GM21576 (cell line): ENCODE measurements around the gene TAS2R13.

Source experiments
- ATAC-seq: cut with Tn5 transposase; IDR thresholded peaks from one replicate; pipeline ENCODE4 v1.9.1; 2021; ENCODE audit warnings: mild to moderate bottlenecking, moderate library complexity; ENCODE audit not compliant: unreplicated experiment

Gene TAS2R13, protein sequence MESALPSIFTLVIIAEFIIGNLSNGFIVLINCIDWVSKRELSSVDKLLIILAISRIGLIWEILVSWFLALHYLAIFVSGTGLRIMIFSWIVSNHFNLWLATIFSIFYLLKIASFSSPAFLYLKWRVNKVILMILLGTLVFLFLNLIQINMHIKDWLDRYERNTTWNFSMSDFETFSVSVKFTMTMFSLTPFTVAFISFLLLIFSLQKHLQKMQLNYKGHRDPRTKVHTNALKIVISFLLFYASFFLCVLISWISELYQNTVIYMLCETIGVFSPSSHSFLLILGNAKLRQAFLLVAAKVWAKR

GRCh38 chr12:10909462-10909861 lies at the start of gene TAS2R13:
TSS of gene TAS2R13 (minus strand) at chr12:10909562. CDS start at chr12:10909298, 264 bp downstream.
- ATAC-seq = no peak

- no peak for ATAC-seq
Measured at GRCh38 chr12:10957741-10958140, 48.4 kb upstream of the TAS2R13 start.

DNA sequence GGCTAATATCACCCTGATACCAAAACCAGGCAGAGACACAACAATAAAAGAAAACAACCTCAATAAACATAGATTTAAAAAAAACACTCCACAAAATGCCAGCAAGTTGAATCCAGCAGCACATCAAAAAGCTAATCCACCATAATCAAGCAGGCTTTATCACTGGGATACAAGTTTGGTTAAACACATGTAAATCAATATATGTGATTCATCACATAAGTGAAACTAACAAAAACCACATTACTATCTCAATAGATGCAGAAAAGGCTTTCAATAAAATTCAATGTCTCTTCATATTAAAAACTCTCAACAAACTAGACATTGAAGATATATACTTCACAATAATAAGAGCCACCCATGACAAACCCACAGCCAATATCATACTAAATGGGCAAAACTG lies 46.7 kb upstream of the TAS2R13 start:
- no peak for ATAC-seq

GRCh38 chr12:10952645-10953044 lies 43.3 kb upstream of the TAS2R13 start:
- no peak for ATAC-seq

GRCh38 chr12:10943167-10943566 lies 33.8 kb upstream of the TAS2R13 start:
- no peak for ATAC-seq

GRCh38 chr12:10941916-10942607 lies 32.7 kb upstream of the TAS2R13 start:
- no peak for ATAC-seq

DNA sequence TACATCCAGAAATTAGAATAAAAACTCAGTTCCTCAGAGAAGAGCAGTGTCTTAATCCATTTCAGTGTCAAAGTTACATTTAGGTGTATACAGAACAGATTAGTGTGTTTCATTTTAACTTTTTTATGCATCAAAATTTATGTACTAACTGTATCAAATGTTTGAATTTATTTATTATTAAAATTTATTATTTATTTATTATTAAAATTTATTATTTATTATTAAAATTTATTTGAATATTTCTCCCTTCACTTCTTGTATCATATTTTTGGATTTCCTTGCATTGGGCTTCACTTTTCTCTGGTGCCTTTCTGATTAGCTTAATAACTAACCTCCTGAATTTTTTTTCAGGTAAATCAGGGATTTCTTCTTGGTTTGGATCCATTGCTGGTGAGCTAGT lies 32.0 kb upstream of the TAS2R13 start:
- no peak for ATAC-seq

DNA sequence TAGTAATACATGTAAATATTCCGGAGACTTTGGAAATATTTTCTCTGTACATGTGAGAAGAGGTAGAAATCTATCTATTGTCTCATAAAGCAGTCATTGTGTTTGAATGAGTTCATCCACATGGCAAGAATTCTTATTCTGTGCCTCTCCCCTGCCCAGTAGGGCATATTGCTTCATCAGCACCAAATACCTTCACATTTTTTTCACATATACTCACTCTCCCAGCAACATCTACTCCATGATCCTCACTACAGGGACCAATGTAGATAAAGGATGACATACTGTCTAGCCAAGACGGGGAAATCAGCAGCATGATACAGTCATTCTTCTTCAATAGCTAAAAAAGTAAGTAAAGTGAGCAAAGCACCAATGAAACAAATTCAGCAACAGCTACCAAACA lies 31.0 kb upstream of the TAS2R13 start:
- ATAC-seq = no peak

DNA sequence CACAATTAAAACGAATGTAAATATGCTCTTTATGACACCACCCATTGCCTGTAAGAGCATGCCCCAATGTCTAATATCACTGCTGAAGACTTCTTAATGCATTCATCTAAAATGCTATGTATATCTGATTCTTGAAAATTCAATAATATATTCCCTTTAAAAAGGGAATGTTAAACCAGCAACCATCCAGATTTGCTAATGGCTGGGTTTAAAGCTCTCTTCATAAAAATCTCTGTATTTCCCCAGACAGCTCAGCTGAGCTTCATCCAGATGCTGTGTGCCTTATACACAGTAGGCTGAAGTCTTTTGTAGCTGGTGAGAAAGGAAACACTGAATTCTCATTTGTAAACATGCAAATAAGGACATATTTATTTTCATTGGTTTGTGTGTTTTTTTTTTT lies 29.8 kb upstream of the TAS2R13 start, which contains the start of gene TAS2R14:
TAS2R14 (minus strand) TSS at position 101 of the 400 bp plus-strand sequence; CDS start at position 45, 56 bp downstream.
- ATAC-seq = no peak

GRCh38 chr12:10936506-10936905 lies 27.1 kb upstream of the TAS2R13 start:
- ATAC-seq = no peak

DNA sequence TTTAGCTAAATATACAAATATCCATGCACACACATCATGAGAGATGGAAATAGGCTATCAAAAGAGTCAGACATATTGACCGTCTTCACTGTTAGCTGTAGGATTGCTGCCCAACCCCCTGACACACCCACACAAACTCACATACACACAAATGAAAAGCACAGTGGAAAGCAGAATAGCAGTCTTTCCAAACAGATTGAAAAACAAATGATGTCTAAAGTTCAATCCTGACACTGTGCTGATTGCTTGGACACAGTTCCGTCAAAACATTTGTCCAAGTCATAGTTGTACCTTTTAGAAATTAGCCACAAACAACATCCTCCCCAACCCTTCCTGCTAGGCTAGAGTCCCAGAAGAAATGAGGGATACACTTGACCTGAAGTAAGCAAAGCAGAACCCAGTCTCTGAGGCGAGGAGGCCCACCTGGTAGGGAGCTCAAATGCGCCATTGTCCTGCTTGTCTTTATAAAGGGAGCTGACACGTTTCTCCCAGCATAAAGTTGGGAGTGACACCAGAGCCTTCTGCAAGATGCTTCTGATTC lies 19.5 kb upstream of the TAS2R13 start, which contains the start of gene PRH2:
PRH2 (plus strand) TSS at position 491 of the 541 bp plus-strand sequence; CDS start at position 529, 38 bp downstream.
- no peak for ATAC-seq

GRCh38 chr12:10926269-10926668 lies 16.9 kb upstream of the TAS2R13 start:
- ATAC-seq = no peak

DNA sequence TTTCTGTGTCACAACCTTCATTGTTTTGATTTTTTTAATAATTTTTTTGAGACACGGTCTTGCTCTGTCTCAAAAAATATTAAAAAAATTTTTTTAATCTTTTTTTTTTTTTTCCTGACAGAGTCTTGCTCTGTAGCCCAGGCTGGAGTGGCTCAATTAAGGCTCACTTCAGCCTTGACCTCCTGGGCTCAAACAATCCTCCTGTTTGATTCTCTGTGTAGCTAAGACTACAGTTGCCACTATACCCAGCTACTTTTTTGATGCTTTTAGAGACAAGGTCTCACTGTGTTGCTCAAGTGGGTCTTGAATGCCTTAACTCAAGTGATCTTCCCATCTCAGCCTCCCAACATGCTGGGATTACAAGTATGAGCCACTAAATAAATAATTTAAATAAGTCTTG lies 10.4 kb upstream of the TAS2R13 start:
- no peak for ATAC-seq

GRCh38 chr12:10910380-10910779 lies 1.0 kb upstream of the TAS2R13 start:
- ATAC-seq = no peak

- no peak for ATAC-seq
Measured at GRCh38 chr12:10904686-10905085, 4.7 kb downstream of the TAS2R13 start.

DNA sequence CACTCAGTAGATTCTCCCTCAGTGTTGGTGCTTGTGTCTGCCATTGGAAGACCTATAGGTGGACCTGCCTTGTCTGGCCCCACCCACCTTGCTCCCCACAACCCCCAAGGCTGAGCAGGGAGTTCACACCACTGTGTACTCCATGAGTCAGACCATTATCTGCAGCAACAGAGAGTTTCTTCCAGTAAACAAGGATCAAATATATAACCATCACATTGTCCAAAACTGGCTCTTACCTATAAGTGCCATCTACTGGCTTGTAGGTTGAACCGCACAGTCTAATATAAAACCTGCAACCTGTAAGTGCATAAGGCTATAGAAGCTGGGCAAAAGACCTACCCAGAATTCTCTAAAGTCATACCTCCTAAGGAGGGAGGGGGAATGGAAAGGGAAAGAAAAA lies 7.9 kb downstream of the TAS2R13 start:
- ATAC-seq = no peak

DNA sequence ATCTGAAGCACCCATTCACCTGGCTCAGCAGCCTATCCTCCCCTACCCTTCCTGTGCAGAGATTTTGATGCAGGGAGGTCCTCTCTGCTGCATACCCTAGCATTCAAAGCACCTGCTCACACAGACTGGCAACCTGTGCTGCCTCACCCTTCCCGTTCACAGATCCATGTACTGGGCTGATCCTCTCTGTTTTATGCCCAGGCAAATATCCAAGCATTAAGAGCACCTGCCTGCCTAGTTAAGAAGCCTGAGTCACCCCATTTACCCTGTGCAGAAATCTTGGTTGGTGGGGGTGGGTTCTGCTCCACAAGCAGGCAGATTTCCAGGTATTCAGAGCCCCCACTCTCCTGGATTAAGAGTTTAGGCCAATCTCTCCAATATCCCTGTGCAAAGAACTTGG lies 8.4 kb downstream of the TAS2R13 start:
- no peak for ATAC-seq

- ATAC-seq = no peak
Measured at GRCh38 chr12:10900530-10900929, 8.8 kb downstream of the TAS2R13 start.

DNA sequence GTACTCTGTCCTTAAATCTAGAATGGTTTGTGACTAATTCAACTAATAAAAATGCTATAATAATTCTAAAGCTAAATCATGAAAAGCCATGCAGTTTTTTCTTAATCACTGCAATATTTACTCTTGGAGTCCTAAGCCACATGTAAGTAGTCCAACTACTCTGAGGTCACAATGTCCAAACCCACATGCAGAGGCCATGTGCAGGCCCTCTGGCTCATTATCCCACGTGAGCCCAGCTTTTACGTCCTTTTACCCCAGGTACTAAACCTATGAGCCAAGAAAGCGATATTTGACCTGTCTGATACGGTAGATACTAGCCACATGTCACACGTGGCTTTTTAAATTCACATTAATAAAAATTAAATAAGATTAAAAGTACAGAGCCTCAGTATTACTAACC lies 12.5 kb downstream of the TAS2R13 start:
- ATAC-seq = no peak

GRCh38 chr12:10891937-10892336 lies 17.4 kb downstream of the TAS2R13 start:
- no peak for ATAC-seq

- ATAC-seq = no peak
Measured at GRCh38 chr12:10889226-10889625, 20.1 kb downstream of the TAS2R13 start.
